H1 (cell line): ENCODE measurements around the gene BLTP1. TPM values are rescaled to one million over a fixed set of nuclear protein-coding genes. Genes with fewer than 3 reads are reported as not detected.

Experiments used
- CTCF ChIA-PET: fragments of 300-600 bp; sonication (Branson Sonifier 250); formaldehyde crosslinking; loops from one replicate; lab custom pipeline; 2021; ENCODE audit not compliant: partially characterized antibody; lab: Charles Lee
- POLR2A ChIA-PET: fragments of 300-600 bp; sonication (Branson Sonifier 250); formaldehyde crosslinking; loops from one replicate; lab custom pipeline; 2021; ENCODE audit warnings: inconsistent platforms; ENCODE audit not compliant: partially characterized antibody; lab: Charles Lee
- DNase-seq, 2 experiments: peaks; one replicate each; pipeline versions ENCODE4 v3.0.0 to v3.0.0-alpha.2; 2010 to 2022; ENCODE audit warnings: low spot score in 2 of 2, low read depth in 1 of 2, mixed read lengths in 1 of 2
- FAIRE-seq: peaks from 2 replicates; lab custom pipeline; 2011; peaks lifted over from hg19 to GRCh38; lab: Jason Lieb, UNC
- H2AFZ ChIP-seq: 2 replicates; pipeline ENCODE4 v1.8.1; 2012; ENCODE audit warnings: low read length, inconsistent platforms
- H2AK5ac ChIP-seq: 2 replicates; pipeline ENCODE4 v1.6.1; 2013; ENCODE audit warnings: low read depth, low read length
- H2BK120ac ChIP-seq: replicated peaks from 2 replicates; pipeline ENCODE3; 2013; ENCODE audit warnings: low read depth, low read length, inconsistent platforms
- H2BK12ac ChIP-seq: 2 replicates; pipeline ENCODE4 v1.6.1; 2013; ENCODE audit warnings: low read depth, low read length
- H2BK15ac ChIP-seq: 2 replicates; pipeline ENCODE4 v1.6.1; 2013; ENCODE audit warnings: low read length
- H2BK20ac ChIP-seq: 2 replicates; pipeline ENCODE4 v1.6.1; 2013; ENCODE audit warnings: low read length
- H2BK5ac ChIP-seq: 2 replicates; pipeline ENCODE4 v1.6.1; 2013; ENCODE audit warnings: low read depth, low read length
- H3K14ac ChIP-seq: 2 replicates; pipeline ENCODE4 v1.6.1; 2013; ENCODE audit warnings: inconsistent platforms; ENCODE audit not compliant: insufficient read length
- H3K18ac ChIP-seq: 2 replicates; pipeline ENCODE4 v1.6.1; 2013; ENCODE audit warnings: low read length; ENCODE audit errors: extremely low read depth
- H3K23ac ChIP-seq: 2 replicates; pipeline ENCODE4 v1.6.1; 2013; ENCODE audit warnings: inconsistent platforms; ENCODE audit not compliant: insufficient read length
- H3K23me2 ChIP-seq: 2 replicates; pipeline ENCODE4 v1.6.1; 2013; ENCODE audit warnings: low read depth, low read length
- H3K27ac ChIP-seq: 2 replicates; pipeline ENCODE4 v1.6.1; 2011; ENCODE audit warnings: low read depth, low read length, inconsistent platforms
- H3K27me3 ChIP-seq, 4 experiments: replicated peaks in 1 of 4; 1 replicate in 1 of 4; 2 replicates in 3 of 4; pipeline versions ENCODE4 v1.6.1 to v1.8.1; 2011 to 2013; ENCODE audit warnings: low read length in 3 of 4, mild to moderate bottlenecking in 3 of 4, inconsistent platforms in 2 of 4, mixed read lengths in 2 of 4, moderate library complexity in 1 of 4; ENCODE audit not compliant: control insufficient read depth in 3 of 4, insufficient read depth in 3 of 4; ENCODE audit errors: extremely low read depth in 1 of 4
- H3K36me3 ChIP-seq, 4 experiments: 2 replicates each; pipeline versions ENCODE4 v1.6.1 to v1.8.1; 2011 to 2013; ENCODE audit warnings: mild to moderate bottlenecking in 4 of 4, low read length in 3 of 4, moderate library complexity in 2 of 4, control low read depth in 1 of 4, inconsistent platforms in 1 of 4; ENCODE audit not compliant: insufficient read depth in 4 of 4, control insufficient read depth in 2 of 4
- H3K4ac ChIP-seq: replicated peaks from 2 replicates; pipeline ENCODE3; 2013; ENCODE audit warnings: low read length, low read depth, mixed read lengths, inconsistent platforms; ENCODE audit not compliant: insufficient read length
- H3K4me1 ChIP-seq, 4 experiments: replicated peaks in 1 of 4; 1 replicate in 1 of 4; 2 replicates in 3 of 4; pipeline versions ENCODE4 v1.6.1 to v1.8.1; 2011 to 2013; ENCODE audit warnings: low read length in 3 of 4, inconsistent platforms in 2 of 4, mixed read lengths in 1 of 4; ENCODE audit not compliant: insufficient read depth in 4 of 4, control insufficient read depth in 3 of 4
- H3K4me2 ChIP-seq, 2 experiments: 2 replicates each; pipeline versions ENCODE4 v1.6.1 to v1.8.1; 2011 to 2013; ENCODE audit warnings: low read depth in 2 of 2, low read length in 2 of 2, control low read depth in 1 of 2, inconsistent platforms in 1 of 2, mild to moderate bottlenecking in 1 of 2; ENCODE audit not compliant: insufficient read depth in 1 of 2
- H3K4me3 ChIP-seq, 4 experiments: fragments of 200-600, 300-600 bp in 1 of 4; sonication (generic), shearing (Covaris generic), sonication (Bioruptor Twin) in 1 of 4; 2 replicates each; pipeline versions ENCODE4 v1.5.1 to v1.8.1; 2011 to 2016; ENCODE audit warnings: low read length in 4 of 4, low read depth in 3 of 4, control low read depth in 2 of 4, inconsistent platforms in 2 of 4, mild to moderate bottlenecking in 2 of 4, mixed read lengths in 1 of 4, moderate library complexity in 1 of 4; ENCODE audit not compliant: insufficient read depth in 2 of 4; ENCODE audit errors: extremely low read depth in 1 of 4
- H3K56ac ChIP-seq: replicated peaks from 2 replicates; pipeline ENCODE3; 2013; ENCODE audit warnings: low read depth, mild to moderate bottlenecking, mixed read lengths, low read length, inconsistent platforms; ENCODE audit not compliant: insufficient read length
- H3K79me1 ChIP-seq: 2 replicates; pipeline ENCODE4 v1.6.1; 2013; ENCODE audit warnings: low read depth, low read length, control low read depth
- H3K79me2 ChIP-seq, 2 experiments: 2 replicates each; pipeline versions ENCODE4 v1.6.1 to v1.8.1; 2012 to 2013; ENCODE audit warnings: low read length in 2 of 2, mild to moderate bottlenecking in 2 of 2, inconsistent platforms in 1 of 2; ENCODE audit not compliant: insufficient read depth in 2 of 2, control insufficient read depth in 1 of 2
- H3K9ac ChIP-seq, 4 experiments: replicated peaks in 1 of 4; 1 replicate in 1 of 4; 2 replicates in 3 of 4; pipeline versions ENCODE4 v1.6.1 to v1.8.1; 2011 to 2013; ENCODE audit warnings: low read depth in 3 of 4, low read length in 3 of 4, control low read depth in 2 of 4, mild to moderate bottlenecking in 2 of 4, moderate library complexity in 2 of 4, inconsistent platforms in 1 of 4; ENCODE audit errors: extremely low read depth in 1 of 4
- H3K9me3 ChIP-seq, 2 experiments: 2 replicates each; pipeline versions ENCODE4 v1.6.1 to v1.8.1; 2012 to 2013; ENCODE audit warnings: mild to moderate bottlenecking in 2 of 2, moderate library complexity in 2 of 2, control low read depth in 1 of 2, inconsistent platforms in 1 of 2, low read depth in 1 of 2, low read length in 1 of 2, mixed read lengths in 1 of 2; ENCODE audit not compliant: insufficient read depth in 2 of 2
- H4K20me1 ChIP-seq, 2 experiments: replicated peaks in 1 of 2; 2 replicates each; pipeline versions ENCODE3 to v1.8.1; 2011 to 2013; ENCODE audit warnings: inconsistent platforms in 2 of 2, low read length in 2 of 2, mild to moderate bottlenecking in 1 of 2; ENCODE audit not compliant: insufficient read depth in 2 of 2, control insufficient read depth in 1 of 2
- H4K5ac ChIP-seq: 2 replicates; pipeline ENCODE4 v1.6.1; 2013; ENCODE audit warnings: low read length, low read depth, mixed read lengths, inconsistent platforms; ENCODE audit not compliant: insufficient read length
- H4K8ac ChIP-seq: 2 replicates; pipeline ENCODE4 v1.8.0; 2013; ENCODE audit warnings: mild to moderate bottlenecking, moderate library complexity, low read length, inconsistent platforms; ENCODE audit not compliant: insufficient read depth; ENCODE audit errors: extremely low read depth
- H4K91ac ChIP-seq: replicated peaks from 2 replicates; pipeline ENCODE3; 2013; ENCODE audit warnings: low read length, mixed read lengths, inconsistent platforms; ENCODE audit not compliant: insufficient read length
- BRCA1 ChIP-seq: IDR thresholded peaks from 2 replicates; pipeline ENCODE4 v1.6.1; 2012; ENCODE audit warnings: low read depth, low read length, improper control_type of control experiment
- CBX5 ChIP-seq: fragments of 300-800, 300-1000 bp; sonication (generic); IDR thresholded peaks from 2 replicates; pipeline ENCODE4 v1.7.1; 2016; ENCODE audit warnings: antibody characterized with exemption, low read length, low read depth
- CBX8 ChIP-seq: fragments of 300-800, 300-1000 bp; sonication (generic); IDR thresholded peaks from 2 replicates; pipeline ENCODE4 v1.7.1; 2016; ENCODE audit warnings: low read depth, low read length, borderline replicate concordance
- CEBPB ChIP-seq: IDR thresholded peaks from 2 replicates; pipeline ENCODE4 v1.6.1; 2012; ENCODE audit warnings: low read depth, low read length
- CHD2 ChIP-seq: IDR thresholded peaks from 2 replicates; pipeline ENCODE4 v1.6.1; 2012; ENCODE audit warnings: low read length, improper control_type of control experiment
- CREB1 ChIP-seq: IDR thresholded peaks from 2 replicates; pipeline ENCODE4 v1.6.1; 2012; ENCODE audit warnings: inconsistent platforms
- FOSL1 ChIP-seq: IDR thresholded peaks from 2 replicates; pipeline ENCODE4 v1.6.1; 2011; ENCODE audit warnings: mild to moderate bottlenecking, low read depth, low read length, moderate library complexity; ENCODE audit not compliant: insufficient read depth
- GABPA ChIP-seq: IDR thresholded peaks from 2 replicates; pipeline ENCODE4 v1.6.1; 2011; ENCODE audit warnings: mild to moderate bottlenecking, low read length, moderate library complexity, borderline replicate concordance; ENCODE audit not compliant: insufficient read depth
- GTF2F1 ChIP-seq: IDR thresholded peaks from 2 replicates; pipeline ENCODE4 v1.6.1; 2012; ENCODE audit warnings: low read depth, low read length, improper control_type of control experiment, borderline replicate concordance
- MAFK ChIP-seq: IDR thresholded peaks from 2 replicates; pipeline ENCODE4 v1.6.1; 2012; ENCODE audit warnings: low read depth, mild to moderate bottlenecking, improper control_type of control experiment, low read length
- NANOG ChIP-seq: IDR thresholded peaks from 2 replicates; pipeline ENCODE4 v1.6.1; 2011; ENCODE audit warnings: low read length, low read depth, mild to moderate bottlenecking, inconsistent platforms; ENCODE audit not compliant: insufficient read depth, poor library complexity, severe bottlenecking
- NRF1 ChIP-seq: IDR thresholded peaks from 2 replicates; pipeline ENCODE4 v1.6.1; 2011; ENCODE audit warnings: mild to moderate bottlenecking, low read depth, low read length, improper control_type of control experiment
- PHF8 ChIP-seq: fragments of 200-600 bp; sonication (generic); conservative IDR thresholded peaks from 2 replicates; pipeline ENCODE4 v1.7.1; 2012; ENCODE audit warnings: low read depth, mild to moderate bottlenecking, inconsistent platforms, low read length, moderate library complexity
- POU5F1 ChIP-seq: IDR thresholded peaks from 2 replicates; pipeline ENCODE4 v1.6.1; 2011; ENCODE audit warnings: low read depth, mild to moderate bottlenecking, low read length, moderate library complexity
- SUZ12 ChIP-seq: fragments of 200-600 bp; sonication (generic); IDR thresholded peaks from 2 replicates; pipeline ENCODE4 v1.6.1; 2012; ENCODE audit warnings: mild to moderate bottlenecking, inconsistent platforms, low read length, moderate library complexity, mixed read lengths
- TBP ChIP-seq: IDR thresholded peaks from 2 replicates; pipeline ENCODE4 v1.6.1; 2011; ENCODE audit warnings: low read depth, low read length, improper control_type of control experiment
- YY1 ChIP-seq: IDR thresholded peaks from 2 replicates; pipeline ENCODE4 v1.6.1; 2011; ENCODE audit warnings: low read depth, mild to moderate bottlenecking, low read length
- WGBS, 2 experiments: shearing (Covaris generic) in 1 of 2; methylation state at CpG; one replicate each; pipeline versions ENCODE4 v1.1.6 to v1.1.7; 2013 to 2015; ENCODE audit warnings: low lambda C conversion rate in 2 of 2, mixed read lengths in 2 of 2, inconsistent platforms in 1 of 2, low coverage in 1 of 2, missing lambda C conversion rate in 1 of 2; ENCODE audit not compliant: insufficient replicate concordance in 2 of 2, insufficient coverage in 1 of 2, insufficient read length in 1 of 2; ENCODE audit errors: extremely low coverage in 1 of 2, missing lambda C conversion rate in 1 of 2; 5-methylcytosine and 5-hydroxymethylcytosine counted together
- polyA plus RNA-seq, 7 experiments: library from polyadenylated mRNA; depleted of rRNA in 3 of 7; stranded (reverse) in 5 of 7; unstranded in 2 of 7; fragments of >200 nt in 5 of 7; fragments of 200-250 nt in 2 of 7; gene quantifications; 1 replicate in 5 of 7; 2 replicates in 1 of 7; 4 replicates in 1 of 7; pipeline versions ENCODE4 v1.2.1 to v1.2.3, GENCODE V29; 2011 to 2013; ENCODE audit warnings: missing spikeins in 2 of 7, mixed read lengths in 2 of 7
- total RNA-seq: library from RNA; stranded (reverse); fragmentation: NEBNext Ultra II Directional; extraction: Animal tissue kit (Norgen Biotek cat#: 25700); gene quantifications from 2 replicates; pipeline ENCODE4 v1.2.1, GENCODE V29; 2021

BLTP1 gene
- total and polyA plus RNA-seq, 2 of the 8 experiments (the other 6 are each of a cell fraction or from before 2014, with no cell fraction given), result 14.0 to 27.9 TPM

GRCh38 chr4:122140834-122141233, 11.3 kb upstream of the BLTP1 start:
- FAIRE-seq (no peak), DNase-seq (no peak)
- H3K4ac ChIP-seq, result no peak overlapping the region
- H3K79me1 ChIP-seq, result no peaks in the 10 kb centered on the region
- WGBS, 2 experiments, result 85% methylated on average over 5 of the region's 5 CpGs; no CpG with 5 or more reads in 1 of the 2 experiments
- no peak overlapping the region for H2AK5ac ChIP-seq
- no peaks in the 10 kb centered on the region for H3K9me3 ChIP-seq
- H3K4me2 ChIP-seq, result no peak overlapping the region
- no peak overlapping the region for H2BK12ac ChIP-seq
- POLR2A ChIA-PET, result no interaction called here
- H2BK5ac ChIP-seq, result no peak overlapping the region
- H4K91ac ChIP-seq, result no peak overlapping the region
- no peak overlapping the region for H3K27ac ChIP-seq
- H3K4me3 ChIP-seq, result no peak overlapping the region
- H3K14ac ChIP-seq, result no peak overlapping the region
- H3K56ac ChIP-seq, result no peak overlapping the region
- no peaks in the 10 kb centered on the region for H3K4me1 ChIP-seq
- H3K36me3 ChIP-seq, result no peaks in the 10 kb centered on the region
- no peak overlapping the region for H2BK15ac ChIP-seq
- H3K9ac ChIP-seq, result no peak overlapping the region
- no peak overlapping the region for H3K23ac ChIP-seq
- H4K8ac ChIP-seq, result no peak overlapping the region
- no peak overlapping the region for H3K18ac ChIP-seq
- H3K23me2 ChIP-seq, result no peaks in the 10 kb centered on the region
- H2AFZ ChIP-seq, result no peak overlapping the region
- H3K27me3 ChIP-seq, result no peaks in the 10 kb centered on the region
- CTCF ChIA-PET, result no interaction called here
- H2BK120ac ChIP-seq, result no peak overlapping the region
- no peak overlapping the region for H4K5ac ChIP-seq
- no peaks in the 10 kb centered on the region for H4K20me1 ChIP-seq
- no peaks in the 10 kb centered on the region for H3K79me2 ChIP-seq
- no peak overlapping the region for H2BK20ac ChIP-seq
- TF ChIP-seq NANOG (no peak), TBP (no peak), PHF8 (no peak), CREB1 (no peak), GTF2F1 (no peak), FOSL1 (no peak), SUZ12 (no peak), BRCA1 (no peak), POU5F1 (no peak), YY1 (no peak), CBX8 (no peak), CHD2 (no peak), MAFK (no peak), NRF1 (no peak), CBX5 (no peak), GABPA (no peak), CEBPB (no peak)
